BLaER1 treated with 17β-estradiol and CSF1 and Interleukin-3, amounts not matched to agents 10 nM and 100 nM (cell line): Measurements from ENCODE around the gene ARHGAP45.

Experiments
- H3K27ac ChIP-seq, 11 experiments: shearing (Covaris generic); formaldehyde crosslinking; 2 replicates each; pipeline ENCODE4 v1.8.1; 2022
- H3K27me3 ChIP-seq, 11 experiments: shearing (Covaris generic); formaldehyde crosslinking; 2 replicates each; pipeline ENCODE4 v1.8.1; 2022
- H3K36me3 ChIP-seq, 11 experiments: shearing (Covaris generic); formaldehyde crosslinking; 2 replicates each; pipeline ENCODE4 v1.8.1; 2022
- H3K4me1 ChIP-seq, 10 experiments: shearing (Covaris generic); formaldehyde crosslinking; 2 replicates each; pipeline ENCODE4 v1.8.1; 2022
- H3K4me2 ChIP-seq, 11 experiments: shearing (Covaris generic); formaldehyde crosslinking; 2 replicates each; pipeline ENCODE4 v1.8.1; 2022
- H3K4me3 ChIP-seq, 10 experiments: shearing (Covaris generic); formaldehyde crosslinking; 2 replicates each; pipeline ENCODE4 v1.8.1; 2022
- H3K9ac ChIP-seq, 11 experiments: shearing (Covaris generic); formaldehyde crosslinking; 2 replicates each; pipeline ENCODE4 v1.8.1; 2022
- H3K9me3 ChIP-seq, 11 experiments: shearing (Covaris generic); formaldehyde crosslinking; replicated peaks in 1 of 11; 2 replicates each; pipeline ENCODE4 v1.8.1; 2022
- H4K20me1 ChIP-seq, 11 experiments: shearing (Covaris generic); formaldehyde crosslinking; 2 replicates each; pipeline ENCODE4 v1.8.1; 2022
- Cebpa-rat ChIP-seq, 11 experiments: shearing (Covaris generic); IDR thresholded peaks; 2 replicates each; pipeline ENCODE4 v1.8.1; 2022

Gene ARHGAP45

DNA sequence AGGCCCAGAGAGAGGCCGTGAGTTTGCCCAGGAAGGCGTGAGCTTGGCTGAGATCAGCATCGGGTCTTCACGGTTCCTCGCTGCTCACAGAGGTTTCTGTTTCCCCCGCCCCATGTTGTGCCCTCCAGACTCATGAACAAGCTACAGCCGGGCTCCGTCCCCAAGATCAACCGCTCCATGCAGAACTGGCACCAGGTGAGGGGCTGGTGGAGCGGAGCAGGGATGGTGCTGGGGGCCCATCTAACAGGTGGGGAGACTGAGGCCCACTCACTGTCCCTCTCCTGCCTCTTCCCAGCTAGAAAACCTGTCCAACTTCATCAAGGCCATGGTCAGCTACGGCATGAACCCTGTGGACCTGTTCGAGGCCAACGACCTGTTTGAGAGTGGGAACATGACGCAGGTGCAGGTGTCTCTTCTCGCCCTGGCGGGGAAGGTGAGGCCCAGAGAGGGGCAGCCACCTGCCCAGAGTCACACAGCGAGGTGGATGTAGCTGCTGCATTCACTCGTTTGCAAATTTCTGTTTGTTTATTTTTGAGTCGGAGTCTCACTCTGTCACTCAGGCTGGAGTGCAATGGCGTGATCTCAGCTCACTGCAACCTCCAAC lies 34.6 kb upstream of the ARHGAP45 start:
- H3K27me3 ChIP-seq: peaks cover 6 to 44% (median 30%) of the 10 kb centered on the region in 11 experiments; a peak in 21 of 22 replicates
- H3K4me1 ChIP-seq: peaks cover 19 to 40% (median 34%) of the 10 kb centered on the region in 10 experiments
- H3K9me3 ChIP-seq: no peaks in the 10 kb centered on the region
- peaks cover under 1 to 50% (median 6%) of the 10 kb centered on the region in 11 experiments; a peak in 12 of 22 replicates for H4K20me1 ChIP-seq
- H3K9ac ChIP-seq: no peak overlapping the region
- no peak overlapping the region for H3K4me3 ChIP-seq
- H3K36me3 ChIP-seq: peaks cover 0 to 56% (median 0%) of the 10 kb centered on the region in 11 experiments; a peak in 8 of 22 replicates
- no peak overlapping the region for H3K4me2 ChIP-seq
- TF ChIP-seq Cebpa-rat (IDR thresholded peaks at IDR 0.05): no peak
- H3K27ac ChIP-seq: no peak overlapping the region

DNA sequence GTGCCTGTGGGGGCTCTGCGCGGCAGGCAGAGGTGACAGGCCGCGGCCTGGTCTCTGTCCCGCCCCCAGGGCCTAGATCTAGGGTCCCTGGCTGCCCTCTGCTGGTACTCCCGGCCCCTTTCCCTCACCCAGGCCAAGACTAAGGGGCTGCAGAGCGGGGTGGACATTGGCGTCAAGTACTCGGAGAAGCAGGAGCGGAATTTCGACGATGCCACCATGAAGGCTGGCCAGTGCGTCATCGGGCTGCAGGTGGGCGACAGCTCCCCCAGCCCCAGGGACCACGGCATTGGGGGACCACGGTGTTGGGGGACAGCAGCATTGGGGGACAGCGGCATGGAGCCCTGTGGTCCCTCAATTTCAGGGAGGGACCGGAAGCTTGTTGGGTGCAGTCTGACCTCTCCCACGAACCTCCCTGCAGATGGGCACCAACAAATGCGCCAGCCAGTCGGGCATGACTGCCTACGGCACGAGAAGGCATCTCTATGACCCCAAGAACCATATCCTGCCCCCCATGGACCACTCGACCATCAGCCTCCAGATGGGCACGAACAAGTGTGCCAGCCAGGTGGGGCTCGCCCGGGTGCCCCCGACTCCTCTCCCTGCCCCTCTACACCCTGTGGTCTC lies 30.9 kb upstream of the ARHGAP45 start:
- TF ChIP-seq Cebpa-rat (IDR thresholded peaks at IDR 0.05): no peak

DNA sequence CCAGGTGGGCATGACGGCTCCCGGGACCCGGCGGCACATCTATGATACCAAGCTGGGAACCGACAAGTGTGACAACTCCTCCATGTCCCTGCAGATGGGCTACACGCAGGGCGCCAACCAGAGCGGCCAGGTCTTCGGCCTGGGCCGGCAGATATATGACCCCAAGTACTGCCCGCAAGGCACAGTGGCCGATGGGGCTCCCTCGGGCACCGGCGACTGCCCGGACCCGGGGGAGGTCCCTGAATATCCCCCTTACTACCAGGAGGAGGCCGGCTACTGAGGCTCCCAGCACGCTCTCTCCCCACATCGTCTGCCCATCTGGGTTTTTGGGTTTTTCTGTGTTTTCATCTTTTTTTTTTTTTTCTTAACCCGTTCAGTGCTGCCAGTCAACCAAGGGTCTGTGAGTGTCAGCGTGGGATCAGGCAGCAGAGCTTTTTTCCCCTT lies 29.3 kb upstream of the ARHGAP45 start:
- H3K36me3 ChIP-seq: peaks cover 0 to 41% (median 0%) of the 10 kb centered on the region in 11 experiments; a peak in 5 of 22 replicates
- TF ChIP-seq Cebpa-rat (IDR thresholded peaks at IDR 0.05): no peak
- H3K4me1 ChIP-seq: peaks cover 60 to 71% (median 66%) of the 10 kb centered on the region in 10 experiments
- peak overlapping the region in 9 of 10 experiments; percentile 2 to 75 (median 43); a peak in 12 of 20 replicates for H3K4me3 ChIP-seq
- H3K9me3 ChIP-seq: no peaks in the 10 kb centered on the region
- H4K20me1 ChIP-seq: peaks cover 6 to 32% (median 16%) of the 10 kb centered on the region in 11 experiments; a peak in 14 of 22 replicates
- H3K27me3 ChIP-seq: peaks cover 0 to 19% (median 6%) of the 10 kb centered on the region in 11 experiments; a peak in 11 of 22 replicates
- peak overlapping the region in 10 of 11 experiments; percentile 7 to 81 (median 60); a peak in 16 of 22 replicates for H3K9ac ChIP-seq
- H3K4me2 ChIP-seq: peak overlapping the region; percentile 92 to 99 (median 95)
- H3K27ac ChIP-seq: peak overlapping the region in 10 of 11 experiments; percentile 5 to 93 (median 68); a peak in 17 of 22 replicates

More for the DNA sequence above, 30.9 kb upstream of the ARHGAP45 start:
- Histone ChIP-seq H3K27me3 (peaks cover 0 to 19% (median 6%) of the 10 kb centered on the region in 11 experiments; a peak in 11 of 22 replicates), H3K4me1 (peaks cover 45 to 56% (median 51%) of the 10 kb centered on the region in 10 experiments), H3K27ac (no peak overlapping the region), H3K36me3 (peaks cover 0 to 44% (median 0%) of the 10 kb centered on the region in 11 experiments; a peak in 8 of 22 replicates), H3K9ac (no peak overlapping the region; a peak in 1 of 22 replicates), H3K4me3 (no peak overlapping the region), H4K20me1 (peaks cover 0 to 21% (median 6%) of the 10 kb centered on the region in 11 experiments; a peak in 10 of 22 replicates), H3K4me2 (peak overlapping the region; percentile 3 to 98 (median 38); a peak in 17 of 22 replicates), H3K9me3 (no peaks in the 10 kb centered on the region)

DNA sequence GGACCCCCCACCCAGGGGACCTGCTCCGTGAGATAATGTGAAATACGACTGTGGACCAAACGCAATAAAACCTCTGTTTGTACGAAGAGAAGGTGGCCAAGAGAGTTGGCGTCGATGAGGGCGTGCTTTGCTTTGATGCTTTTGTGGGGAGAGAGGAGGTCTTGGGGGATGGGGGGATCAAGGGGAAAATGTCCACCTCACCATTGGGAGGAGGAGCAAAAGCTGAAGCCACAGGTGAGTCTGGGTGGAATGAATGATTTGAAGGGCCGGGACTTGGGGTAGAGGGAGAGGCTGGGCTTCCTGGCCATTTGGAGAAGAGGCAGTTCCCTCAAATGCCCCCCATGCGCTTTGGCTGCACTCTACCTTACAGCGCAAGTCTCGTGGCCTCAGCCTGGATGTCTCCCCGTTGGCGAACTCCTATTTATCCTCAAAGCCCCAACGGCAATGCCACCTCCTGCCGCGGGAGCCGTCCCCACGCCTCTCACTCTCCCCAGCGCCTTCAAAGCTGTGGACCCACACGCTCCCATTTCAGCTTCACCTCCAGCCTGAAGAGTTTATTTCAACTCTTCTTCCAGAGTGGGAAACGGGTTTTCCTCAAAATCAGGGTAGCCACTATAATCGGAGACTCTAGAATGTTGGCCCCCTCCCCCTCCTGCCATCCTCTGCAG lies 27.9 kb upstream of the ARHGAP45 start:
- H3K27ac ChIP-seq: peak overlapping the region in 6 of 11 experiments; percentile 61 to 93 (median 85); a peak in 12 of 22 replicates
- H3K27me3 ChIP-seq: peaks cover 0 to 19% (median 6%) of the 10 kb centered on the region in 11 experiments; a peak in 11 of 22 replicates
- peaks cover 0 to 41% (median 0%) of the 10 kb centered on the region in 11 experiments; a peak in 4 of 22 replicates for H3K36me3 ChIP-seq
- H3K9ac ChIP-seq: peak overlapping the region in 5 of 11 experiments; percentile 55 to 81 (median 76); a peak in 7 of 22 replicates
- peaks cover 6 to 37% (median 23%) of the 10 kb centered on the region in 11 experiments; a peak in 14 of 22 replicates for H4K20me1 ChIP-seq
- peak overlapping the region; percentile 92 to 99 (median 95) for H3K4me2 ChIP-seq
- no peak for TF ChIP-seq Cebpa-rat (IDR thresholded peaks at IDR 0.05)
- peaks cover 64 to 78% (median 74%) of the 10 kb centered on the region in 10 experiments for H3K4me1 ChIP-seq
- no peaks in the 10 kb centered on the region for H3K9me3 ChIP-seq
- peak overlapping the region in 8 of 10 experiments; percentile 30 to 75 (median 65); a peak in 13 of 20 replicates for H3K4me3 ChIP-seq

DNA sequence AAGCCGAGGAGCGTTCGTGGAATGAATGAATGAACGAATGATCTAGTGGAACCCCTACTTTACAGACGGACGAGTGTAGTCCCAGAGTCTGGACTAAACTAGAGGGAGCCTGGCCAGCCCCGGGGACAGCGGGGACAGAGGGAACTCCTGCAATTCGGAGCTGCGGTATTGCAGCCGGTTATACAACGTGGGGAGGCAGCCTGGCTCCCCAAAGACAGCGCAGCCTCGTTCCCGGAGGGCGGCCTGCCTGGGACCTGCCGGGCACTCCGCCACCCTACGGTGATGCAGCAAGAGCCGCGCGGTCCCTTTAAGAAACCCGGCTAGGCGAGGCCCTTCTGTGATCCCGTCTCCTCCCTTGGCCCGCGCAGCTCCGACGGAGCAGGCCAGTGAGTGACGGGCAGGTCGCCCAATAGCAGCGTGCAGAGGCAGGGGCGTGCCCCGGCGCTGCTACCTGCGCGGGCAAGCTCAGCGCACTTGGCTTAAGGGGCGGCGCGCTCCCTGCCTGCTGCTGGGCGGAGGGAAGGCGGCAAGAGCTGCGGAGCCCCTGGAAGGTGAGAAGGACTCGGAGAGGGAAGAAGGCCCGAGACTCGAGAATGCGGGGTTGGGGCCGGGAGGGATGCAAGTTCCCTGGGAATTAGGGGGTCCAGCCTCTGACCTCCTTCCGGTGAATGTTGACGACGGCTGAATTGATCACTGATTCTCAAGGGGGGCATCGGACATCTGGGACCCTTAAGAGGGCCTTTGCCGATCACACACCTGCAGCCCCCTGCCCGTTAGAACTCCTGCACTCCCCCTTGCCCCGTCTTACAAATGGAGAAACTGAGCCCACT lies 27.1 kb upstream of the ARHGAP45 start, which contains the start of gene ABCA7:
Gene ABCA7 (plus strand): TSS at position 462 of the 830 bp plus-strand sequence. CDS start 1,255 bp downstream, outside the sequence.
- Histone ChIP-seq H3K36me3 (peaks cover 0 to 47% (median 0%) of the 10 kb centered on the region in 11 experiments; a peak in 4 of 22 replicates), H4K20me1 (peaks cover 6 to 37% (median 23%) of the 10 kb centered on the region in 11 experiments; a peak in 14 of 22 replicates), H3K9me3 (no peaks in the 10 kb centered on the region), H3K27ac (peak within 1 kb of the TSS in 6 of 11 experiments; percentile 61 to 93 (median 85); a peak in 11 of 22 replicates), H3K4me1 (peaks cover 64 to 85% (median 76%) of the 10 kb centered on the region in 10 experiments), H3K4me2 (peak within 1 kb of the TSS; percentile 92 to 99 (median 95)), H3K27me3 (peaks cover 0 to 19% (median 6%) of the 10 kb centered on the region in 11 experiments; a peak in 11 of 22 replicates), H3K9ac (peak within 1 kb of the TSS; percentile 6 to 81 (median 62); a peak in 18 of 22 replicates), H3K4me3 (peak within 1 kb of the TSS; percentile 56 to 75 (median 64))
- TF ChIP-seq Cebpa-rat (IDR thresholded peaks at IDR 0.05): no peak

DNA sequence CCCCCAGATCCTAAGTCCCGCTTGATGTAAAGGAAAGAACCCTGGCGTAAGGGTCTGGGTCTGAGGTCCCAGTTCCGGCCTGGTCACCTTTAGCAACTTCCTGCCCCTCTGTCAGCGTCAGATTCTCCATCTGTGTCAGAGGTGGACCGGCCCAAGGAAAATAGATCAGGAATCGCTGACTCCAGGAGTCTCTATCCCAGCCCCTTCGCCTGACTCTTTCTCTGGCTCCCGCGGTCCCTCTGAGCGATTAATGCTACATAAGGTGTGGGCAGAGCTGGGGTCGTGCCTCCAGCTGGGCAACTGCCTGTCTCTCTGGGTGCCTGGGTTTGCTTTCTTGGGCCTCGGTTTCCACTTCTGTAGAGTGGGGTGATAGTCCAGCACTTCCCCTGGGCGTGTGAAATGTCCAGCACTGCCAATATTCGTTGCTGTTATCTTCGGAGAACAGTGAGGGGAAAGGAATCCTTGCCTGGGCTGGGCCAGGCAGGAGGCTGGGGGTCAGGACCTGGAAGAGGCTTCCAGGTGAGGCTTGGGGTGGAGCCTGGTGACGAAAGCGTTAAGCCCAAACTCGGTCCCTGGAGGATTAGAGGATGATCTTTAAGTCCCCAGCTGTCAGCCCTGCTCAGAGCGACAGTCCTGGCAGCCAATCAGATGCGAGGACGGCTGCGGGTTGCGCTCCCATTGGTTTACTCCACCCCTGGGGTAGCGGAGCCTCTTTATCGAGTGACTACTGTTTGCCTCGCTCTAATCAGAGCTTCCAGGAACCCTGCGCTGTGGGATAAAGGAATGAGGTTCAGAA lies 26.3 kb upstream of the ARHGAP45 start:
- H3K27me3 ChIP-seq: peaks cover 0 to 19% (median 6%) of the 10 kb centered on the region in 11 experiments; a peak in 11 of 22 replicates
- no peaks in the 10 kb centered on the region for H3K9me3 ChIP-seq
- H4K20me1 ChIP-seq: peaks cover 6 to 32% (median 23%) of the 10 kb centered on the region in 11 experiments; a peak in 14 of 22 replicates
- peak overlapping the region; percentile 56 to 75 (median 64) for H3K4me3 ChIP-seq
- TF ChIP-seq Cebpa-rat (IDR thresholded peaks at IDR 0.05): no peak
- H3K4me2 ChIP-seq: peak overlapping the region; percentile 92 to 99 (median 95)
- H3K9ac ChIP-seq: peak overlapping the region; percentile 6 to 81 (median 49); a peak in 17 of 22 replicates
- H3K36me3 ChIP-seq: peaks cover 0 to 42% (median 0%) of the 10 kb centered on the region in 11 experiments; a peak in 4 of 22 replicates
- peaks cover 57 to 85% (median 73%) of the 10 kb centered on the region in 10 experiments for H3K4me1 ChIP-seq
- no peak overlapping the region for H3K27ac ChIP-seq
